ENCODE results near the gene RBMS1. TPM values are rescaled to one million over a fixed set of nuclear protein-coding genes. Genes with fewer than 3 reads are reported as not detected.

Gene RBMS1
- total and polyA plus RNA-seq, 2 experiments from 2014 or later = 55.5 to 94.8 TPM

GRCh38 chr2:160267692-160268091 lies 225.9 kb downstream of the RBMS1 start:
- H3K9me2 ChIP-seq (ENCODE audit: insufficient read depth) = no peaks in the 10 kb centered on the region
- H3K4me2 ChIP-seq = no peak overlapping the region
- no peaks in the 10 kb centered on the region for H3K9me3 Mint-ChIP-seq
- no peak overlapping the region for H3K4me3 Mint-ChIP-seq
- no peak overlapping the region for H3K4me3 ChIP-seq
- TF ChIP-seq JUNB (IDR thresholded peaks at IDR 0.05; ENCODE audit: unreplicated experiment) = no peak
- TF ChIP-seq ZNF114 (CRISPR knock-in tag; IDR thresholded peaks at IDR 0.05) = no peak
- TF ChIP-seq CTCF (conservative IDR thresholded peaks at IDR 0.05; ENCODE audit: low read depth in 2 of 2) = no peak
- no peak for TF ChIP-seq POLR2AphosphoS5 (IDR thresholded peaks at IDR 0.05; ENCODE audit: low read depth)
- TF ChIP-seq ETS1 (IDR thresholded peaks at IDR 0.05) = no peak
- no peak for TF ChIP-seq NANOG (IDR thresholded peaks at IDR 0.05; ENCODE audit: borderline replicate concordance)
- no peak for TF ChIP-seq STAT1 (IDR thresholded peaks at IDR 0.05; ENCODE audit: unreplicated experiment)
- no peak for TF ChIP-seq ZNF462 (CRISPR knock-in tag; IDR thresholded peaks at IDR 0.05)
- no peak for TF ChIP-seq ZNF331 (CRISPR knock-in tag; IDR thresholded peaks at IDR 0.05; ENCODE audit: low read depth)
- no peak overlapping the region for H3K27ac Mint-ChIP-seq
- H3K27me3 ChIP-seq (ENCODE audit: insufficient read depth) = peaks cover 12% of the 10 kb centered on the region
- no peaks in the 10 kb centered on the region for H3K79me2 ChIP-seq (replicated peaks; ENCODE audit: insufficient read depth)
- ATAC-seq (no peak), DNase-seq (ENCODE audit: low spot score) (no peak)
- H3K27me3 Mint-ChIP-seq (ENCODE audit: insufficient read depth, low read depth, poor library complexity) = peaks cover 17% of the 10 kb centered on the region
- H3K36me3 Mint-ChIP-seq (ENCODE audit: low read depth) = peaks cover 3% of the 10 kb centered on the region; the same call in 1 of the 3 replicates
- H3F3A ChIP-seq (replicated peaks; ENCODE audit: low read depth) = peaks cover 14% of the 10 kb centered on the region; the same call in 1 of the 2 replicates
- H4K20me1 ChIP-seq (replicated peaks; ENCODE audit: insufficient read depth) = no peaks in the 10 kb centered on the region
- H2AFZ ChIP-seq = no peak overlapping the region
- H3K4me1 Mint-ChIP-seq = peaks cover 23% of the 10 kb centered on the region
- H3K4me1 ChIP-seq (ENCODE audit: insufficient read depth) = peaks cover 16% of the 10 kb centered on the region
- no peak overlapping the region for H3K27ac ChIP-seq (ENCODE audit: low read depth)
- H3K36me3 ChIP-seq (ENCODE audit: insufficient read depth) = no peaks in the 10 kb centered on the region

Measured in GM23338 (cell line).